Measurements from ENCODE around the gene ANKRD6. TPM values are rescaled to one million over a fixed set of nuclear protein-coding genes. Genes with fewer than 3 reads are reported as not detected.

Gene ANKRD6
- total RNA-seq, 1 experiment from 2014 or later = 4.1 TPM

DNA sequence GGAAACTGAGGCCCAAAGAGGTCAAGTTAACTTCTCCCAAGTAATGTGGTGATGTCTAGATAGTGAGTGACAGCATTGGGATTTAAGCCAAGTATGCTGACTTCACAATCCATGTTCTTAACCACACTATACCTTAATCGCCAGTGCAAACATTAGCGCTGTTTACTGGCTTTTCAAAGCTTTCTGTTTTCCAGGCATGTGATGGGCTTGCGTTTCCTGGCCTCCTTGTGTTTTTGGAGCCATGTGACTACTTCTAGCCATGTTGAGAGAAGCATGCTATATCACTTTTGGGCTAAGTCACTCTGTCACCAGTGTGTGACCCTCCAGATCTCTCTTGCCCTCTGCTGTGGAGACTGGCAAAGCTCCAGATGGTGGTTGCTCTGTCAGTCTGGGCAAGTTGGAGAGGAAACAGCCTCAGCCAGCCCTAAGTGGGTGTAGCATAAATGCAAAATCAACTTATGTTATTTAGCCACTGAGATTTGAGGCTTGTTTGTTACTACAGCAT lies 76.9 kb downstream of the ANKRD6 start:
- peak; percentile 9 for DNase-seq (ENCODE audit: low read depth)

DNA sequence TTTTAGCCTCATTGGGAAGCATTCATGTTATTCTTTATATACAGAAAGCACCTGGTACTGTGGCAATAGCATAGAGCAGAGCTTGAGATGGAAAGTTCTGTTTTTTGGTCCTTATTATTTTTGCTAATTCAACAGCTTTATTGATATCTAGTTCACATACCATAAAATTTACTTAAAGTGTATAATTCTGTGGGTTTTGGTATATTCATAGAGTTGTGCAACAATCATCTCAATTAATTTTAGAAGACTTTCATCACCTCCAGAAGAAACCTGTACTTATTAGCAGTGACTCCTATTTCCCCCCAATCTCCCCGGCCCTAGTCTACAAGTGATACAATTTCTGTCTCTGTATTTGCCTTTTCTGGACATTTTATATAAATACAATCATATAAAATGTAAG lies 77.4 kb downstream of the ANKRD6 start:
- no peak for DNase-seq (ENCODE audit: low read depth)

- DNase-seq (ENCODE audit: low read depth) = no peak
Observed at GRCh38 chr6:89518352-89519055, 85.6 kb downstream of the ANKRD6 start.

DNA sequence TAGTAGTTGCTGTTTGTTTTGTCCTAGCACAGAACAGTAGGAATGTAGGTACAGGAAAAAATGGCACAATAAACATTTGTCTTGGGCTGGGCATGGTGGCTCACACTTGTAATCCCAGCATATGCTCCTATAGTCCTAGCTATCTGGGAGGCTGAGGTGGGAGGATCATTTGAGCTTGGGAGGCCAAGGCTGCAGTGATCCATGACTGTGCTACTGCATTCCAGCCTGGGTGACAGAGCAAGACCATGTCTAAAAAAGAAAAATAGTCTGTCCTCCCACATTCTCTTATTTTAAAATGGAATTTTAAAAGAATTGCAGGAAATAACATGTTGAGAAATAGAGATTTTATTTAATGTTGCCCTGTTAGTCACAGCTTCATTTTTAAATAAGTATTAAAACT lies 87.8 kb downstream of the ANKRD6 start:
- no peak for DNase-seq (ENCODE audit: low read depth)

DNA sequence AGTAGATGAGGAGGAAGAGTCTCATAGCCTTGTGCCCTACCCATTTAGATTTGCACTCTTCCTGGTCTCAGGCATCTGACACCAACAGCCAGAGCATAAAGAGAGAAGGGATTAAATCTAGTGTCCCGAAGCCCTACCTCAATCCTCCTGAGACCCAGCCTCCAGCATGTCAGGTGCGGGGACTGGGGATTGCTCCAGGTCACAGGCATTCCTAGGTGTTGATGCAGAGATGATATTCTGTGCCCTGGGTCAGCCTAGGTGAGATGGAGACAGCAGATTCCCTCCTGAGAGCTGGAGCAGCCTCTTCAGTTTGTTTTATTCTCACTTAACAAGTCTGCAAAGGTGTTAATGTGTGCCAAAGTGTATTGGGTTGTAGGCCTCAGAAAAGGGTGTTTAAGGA lies 89.8 kb downstream of the ANKRD6 start:
- DNase-seq (ENCODE audit: low read depth) = no peak

DNA sequence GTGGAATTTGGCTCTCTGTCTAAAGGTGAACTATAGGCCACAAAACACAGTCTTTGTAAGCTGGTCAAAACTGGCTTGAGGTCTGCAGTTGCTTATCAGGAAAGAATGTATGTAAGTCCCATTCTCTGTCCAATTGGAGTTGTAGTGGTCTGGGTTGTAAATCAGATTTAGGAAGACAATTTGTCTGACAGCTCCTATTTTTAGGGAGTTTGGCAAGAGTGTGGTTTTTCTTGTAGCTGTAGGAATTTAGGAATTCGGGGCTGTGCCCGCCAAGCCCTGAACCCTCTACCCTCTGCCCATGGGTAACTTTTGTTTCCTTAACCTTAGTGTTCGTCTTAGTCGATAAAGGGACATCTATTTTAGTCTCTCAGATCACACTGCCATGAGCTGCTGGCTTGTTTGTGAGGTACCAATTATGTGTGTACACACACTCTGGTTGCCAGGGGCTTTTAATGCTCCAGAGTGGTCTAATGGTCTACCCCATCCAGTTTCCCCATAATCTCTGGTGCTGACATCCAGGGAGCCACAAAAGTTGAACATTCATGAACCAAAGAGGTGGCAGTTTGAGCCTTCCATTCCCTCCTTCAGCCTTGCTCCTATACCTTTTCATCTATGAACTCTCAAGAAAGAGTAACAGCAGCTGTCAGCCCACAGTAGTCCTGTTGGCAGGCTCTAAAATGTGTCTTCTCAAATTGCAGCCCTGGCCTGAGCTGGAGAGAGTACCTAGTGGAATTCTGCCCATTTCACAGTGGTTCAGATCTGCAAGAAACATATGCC lies 93.0 kb downstream of the ANKRD6 start:
- no peak for DNase-seq (ENCODE audit: low read depth)

- no peak for DNase-seq (ENCODE audit: low read depth)
Observed at GRCh38 chr6:89526563-89526869, 93.6 kb downstream of the ANKRD6 start.

DNA sequence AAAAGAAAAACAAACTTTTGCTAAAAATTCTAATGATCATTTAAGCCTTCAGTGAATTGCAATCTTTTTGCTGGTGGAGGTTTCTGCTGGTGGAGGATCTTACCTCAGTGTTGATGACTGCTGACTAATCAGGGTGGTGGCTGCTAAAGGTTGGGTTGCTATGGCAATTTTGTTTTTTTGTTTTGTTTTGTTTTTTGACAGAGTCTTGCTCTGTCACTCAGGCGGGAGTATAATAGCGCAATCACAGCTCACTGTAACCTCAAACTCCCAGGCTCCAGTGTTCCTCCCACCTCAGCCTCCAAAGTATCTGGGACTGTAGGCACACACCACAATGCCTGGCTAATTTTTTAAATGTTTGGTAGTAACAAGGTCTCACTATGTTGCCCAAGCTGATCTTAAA lies 94.7 kb downstream of the ANKRD6 start:
- peak; percentile 4 for DNase-seq (ENCODE audit: low read depth)

DNA sequence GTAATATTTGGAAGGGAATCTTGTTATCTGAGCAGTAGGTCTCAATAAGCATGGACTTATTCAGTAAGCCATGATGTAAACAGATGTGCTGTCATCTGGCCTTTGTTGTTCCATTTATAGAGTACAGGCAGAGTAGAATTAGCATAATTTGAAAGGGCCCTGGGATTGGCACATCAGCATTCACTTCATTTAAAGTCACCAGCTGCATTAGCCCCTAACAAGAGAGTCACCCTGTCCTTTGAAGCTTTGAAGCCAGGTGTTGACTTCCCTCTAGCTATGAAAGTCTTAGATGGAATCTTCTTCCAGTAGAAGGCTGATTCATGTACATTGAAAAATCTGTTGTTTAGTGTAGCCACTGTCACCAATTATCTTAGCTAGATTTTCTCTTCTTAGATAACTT lies 95.9 kb downstream of the ANKRD6 start:
- DNase-seq (ENCODE audit: low read depth) = no peak

DNA sequence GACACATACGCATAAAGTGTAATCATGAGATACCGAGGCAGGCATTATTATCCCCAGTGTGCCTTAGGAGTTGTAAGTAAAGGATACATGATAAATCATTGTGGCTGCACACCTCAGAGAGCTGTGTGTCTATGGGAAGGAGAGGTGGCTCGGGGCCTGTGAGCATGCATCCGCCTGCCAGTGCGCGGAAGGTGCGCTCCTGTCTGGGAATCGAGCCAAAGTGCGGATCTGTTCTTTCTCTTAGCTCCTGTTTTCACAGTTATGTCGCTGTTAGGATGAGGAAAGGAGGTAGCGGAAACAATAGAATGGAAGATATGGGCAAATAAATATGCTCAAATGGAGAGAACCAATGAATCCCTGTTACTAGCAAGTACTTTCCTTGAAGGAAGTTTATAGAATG lies 98.0 kb downstream of the ANKRD6 start:
- no peak for DNase-seq (ENCODE audit: low read depth)

GRCh38 chr6:89536231-89536630 lies 103.3 kb downstream of the ANKRD6 start:
- no peak for DNase-seq (ENCODE audit: low read depth)

GRCh38 chr6:89539779-89540178 lies 106.8 kb downstream of the ANKRD6 start:
- DNase-seq (ENCODE audit: low read depth) = no peak

DNA sequence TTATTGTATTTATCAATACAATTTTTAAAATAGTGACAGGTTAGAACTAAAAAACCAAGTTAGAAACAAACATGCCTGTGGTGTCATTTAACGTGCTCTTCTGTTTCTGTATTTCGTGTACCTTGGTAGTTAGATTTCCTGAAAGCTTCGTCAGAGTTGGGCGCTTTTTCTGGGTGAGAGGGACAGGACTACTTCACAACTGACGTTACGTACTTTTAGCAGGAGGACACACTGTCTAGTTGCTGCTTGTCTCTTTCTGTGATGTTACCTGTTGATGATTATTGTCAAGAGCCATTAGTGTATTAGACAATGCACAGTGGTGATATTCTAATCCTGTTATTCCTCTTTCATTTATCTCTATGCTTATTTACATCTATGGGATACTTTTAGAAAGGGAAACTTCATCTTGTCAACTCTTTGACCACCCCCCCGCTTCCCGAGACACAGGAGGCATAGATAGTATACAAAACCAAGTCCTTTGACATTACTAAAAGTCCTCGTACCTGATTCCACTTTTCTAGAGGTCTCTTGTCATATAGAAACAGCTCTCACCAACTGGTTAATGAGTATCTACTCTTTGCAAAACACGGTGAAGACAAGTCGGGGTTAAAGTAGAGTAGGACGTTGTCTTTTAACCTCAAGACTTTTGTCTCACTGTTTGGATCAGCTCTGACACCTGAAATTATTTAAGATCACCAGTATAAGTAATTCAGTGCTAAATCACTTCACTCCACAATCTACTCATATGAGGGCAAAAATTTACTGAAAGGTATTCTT lies 109.3 kb downstream of the ANKRD6 start:
- no peak for DNase-seq (ENCODE audit: low read depth)

GRCh38 chr6:89542866-89543265 lies 109.9 kb downstream of the ANKRD6 start:
- no peak for DNase-seq (ENCODE audit: low read depth)

DNA sequence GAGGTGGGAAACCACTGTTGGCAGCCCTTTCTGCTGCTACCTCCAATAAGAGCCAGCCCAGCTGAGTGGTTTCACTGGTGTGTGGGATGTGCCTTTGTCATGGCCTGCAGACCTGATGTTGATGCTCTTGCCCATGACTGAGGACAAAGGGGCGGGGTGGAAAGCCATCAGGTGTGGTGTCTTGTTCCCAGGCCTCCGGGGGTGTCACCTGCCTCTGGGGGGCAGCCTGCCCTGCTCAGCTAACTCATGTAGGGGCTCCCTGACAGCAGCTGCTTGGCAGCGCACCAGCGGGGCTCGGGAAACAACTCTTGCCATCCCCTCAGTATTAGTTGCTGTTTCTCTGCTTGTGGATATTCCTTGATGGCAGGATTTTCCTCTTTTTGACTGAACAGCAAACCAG lies 114.3 kb downstream of the ANKRD6 start:
- DNase-seq (ENCODE audit: low read depth) = no peak

GRCh38 chr6:89553431-89553830 lies 120.5 kb downstream of the ANKRD6 start:
- DNase-seq (ENCODE audit: low read depth) = no peak

- no peak for DNase-seq (ENCODE audit: low read depth)
Observed at GRCh38 chr6:89554106-89554505, 121.2 kb downstream of the ANKRD6 start.

- DNase-seq (ENCODE audit: low read depth) = no peak
Observed at GRCh38 chr6:89555031-89555430, 122.1 kb downstream of the ANKRD6 start.

- no peak for DNase-seq (ENCODE audit: low read depth)
Observed at GRCh38 chr6:89555806-89556205, 122.9 kb downstream of the ANKRD6 start.

- DNase-seq (ENCODE audit: low read depth) = no peak
Observed at GRCh38 chr6:89559487-89559886, 126.5 kb downstream of the ANKRD6 start.

DNA sequence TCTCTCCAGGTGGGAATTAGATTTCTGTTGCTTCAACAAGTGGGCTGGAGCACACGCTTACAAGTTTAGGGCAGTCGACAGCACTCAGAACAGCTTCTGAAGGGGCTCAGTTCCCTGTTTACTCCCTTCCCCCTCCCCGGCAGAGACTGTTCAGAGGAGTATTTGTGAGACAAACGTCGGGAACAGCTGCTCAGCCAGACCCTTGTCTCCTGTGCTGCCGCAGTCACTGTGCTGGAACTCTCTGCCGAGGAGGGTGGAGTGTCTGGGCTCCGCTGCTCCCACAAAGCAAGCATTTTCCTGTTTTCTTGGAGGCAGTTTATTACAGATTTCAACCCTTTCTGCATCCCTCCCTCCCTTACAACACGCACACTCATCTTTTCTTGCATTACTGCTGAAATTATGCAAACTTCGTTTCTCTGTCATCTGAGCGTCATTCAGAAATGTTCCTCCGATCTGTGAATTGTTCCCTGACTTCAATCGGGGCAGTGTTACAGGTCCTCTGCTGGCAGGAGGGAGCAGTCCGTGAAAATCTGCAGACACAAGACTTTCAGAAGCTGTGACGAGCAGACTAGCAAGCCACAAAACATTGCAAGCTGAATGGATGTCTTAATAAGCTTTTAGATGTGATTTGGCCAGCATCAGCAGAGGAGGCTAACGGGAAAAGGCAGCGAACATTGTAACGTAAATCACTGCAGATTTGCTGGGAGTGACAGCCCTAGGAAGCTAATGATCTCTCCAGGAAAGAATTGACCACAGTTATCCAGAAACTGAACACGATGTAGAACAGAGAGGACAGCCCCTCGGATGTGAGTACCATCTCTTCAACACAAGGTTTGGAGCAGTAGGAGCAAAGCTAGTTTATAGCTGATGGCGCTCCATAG lies 129.4 kb downstream of the ANKRD6 start:
- no peak for DNase-seq (ENCODE audit: low read depth)

GRCh38 chr6:89563866-89564265 lies 130.9 kb downstream of the ANKRD6 start:
- DNase-seq (ENCODE audit: low read depth) = no peak
